ENCODE data around the gene LGALS9. TPM values are rescaled to one million over a fixed set of nuclear protein-coding genes. Genes with fewer than 3 reads are reported as not detected.

Gene LGALS9
- total RNA-seq, 1 experiment from 2014 or later: 3.0 TPM

GRCh38 chr17:27621536-27621935, 9.5 kb upstream of the LGALS9 start:
- Histone ChIP-seq H3K4me1 (no peaks in the 10 kb centered on the region), H3K36me3 (ENCODE audit: control insufficient read depth, insufficient read depth, low read length) (peaks cover 3% of the 10 kb centered on the region; the same call in 1 of the 2 replicates), H3K4me3 (ENCODE audit: low read depth, low read length) (no peak overlapping the region), H3K9me3 (no peaks in the 10 kb centered on the region), H3K27me3 (replicated peaks; ENCODE audit: control insufficient read depth, insufficient read depth, low read length) (no peaks in the 10 kb centered on the region)
- H3K4me3 Mint-ChIP-seq (ENCODE audit: unreplicated experiment): no peak overlapping the region
- H3K27me3 Mint-ChIP-seq (ENCODE audit: insufficient read depth, unreplicated experiment): no peaks in the 10 kb centered on the region
- POLR2A ChIA-PET: no interaction called here
- TF ChIP-seq, protein P1, sequence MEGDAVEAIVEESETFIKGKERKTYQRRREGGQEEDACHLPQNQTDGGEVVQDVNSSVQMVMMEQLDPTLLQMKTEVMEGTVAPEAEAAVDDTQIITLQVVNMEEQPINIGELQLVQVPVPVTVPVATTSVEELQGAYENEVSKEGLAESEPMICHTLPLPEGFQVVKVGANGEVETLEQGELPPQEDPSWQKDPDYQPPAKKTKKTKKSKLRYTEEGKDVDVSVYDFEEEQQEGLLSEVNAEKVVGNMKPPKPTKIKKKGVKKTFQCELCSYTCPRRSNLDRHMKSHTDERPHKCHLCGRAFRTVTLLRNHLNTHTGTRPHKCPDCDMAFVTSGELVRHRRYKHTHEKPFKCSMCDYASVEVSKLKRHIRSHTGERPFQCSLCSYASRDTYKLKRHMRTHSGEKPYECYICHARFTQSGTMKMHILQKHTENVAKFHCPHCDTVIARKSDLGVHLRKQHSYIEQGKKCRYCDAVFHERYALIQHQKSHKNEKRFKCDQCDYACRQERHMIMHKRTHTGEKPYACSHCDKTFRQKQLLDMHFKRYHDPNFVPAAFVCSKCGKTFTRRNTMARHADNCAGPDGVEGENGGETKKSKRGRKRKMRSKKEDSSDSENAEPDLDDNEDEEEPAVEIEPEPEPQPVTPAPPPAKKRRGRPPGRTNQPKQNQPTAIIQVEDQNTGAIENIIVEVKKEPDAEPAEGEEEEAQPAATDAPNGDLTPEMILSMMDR (IDR thresholded peaks at IDR 0.05; ENCODE audit: insufficient read depth in 1 of 2, low read depth in 1 of 2, low read length in 1 of 2, severe bottlenecking in 1 of 2, unreplicated experiment in 1 of 2): no peak
- no peaks in the 10 kb centered on the region for H3K9me3 Mint-ChIP-seq (ENCODE audit: unreplicated experiment)
- H3K36me3 Mint-ChIP-seq (ENCODE audit: insufficient read depth, unreplicated experiment): peaks cover 16% of the 10 kb centered on the region
- H3K4me1 Mint-ChIP-seq (ENCODE audit: low read depth, unreplicated experiment): no peaks in the 10 kb centered on the region
- CTCF ChIA-PET: interaction anchor here (1.2 kb wide), 1 partner anchor 12 kb away, joined by 5 read pairs; no protein-coding TSS in a partner anchor
- H3K27ac Mint-ChIP-seq (ENCODE audit: unreplicated experiment): no peak overlapping the region
- intact Hi-C loops (cut with micrococcal nuclease; ENCODE audit: unreplicated experiment): loop anchor here (10.0 kb wide), 1 partner anchor 407 kb away; no protein-coding TSS in a partner anchor
- DNase-seq: no peak
- no TSS peak for BruUV-seq (replicated peaks)

GRCh38 chr17:27621942-27622559, 8.9 kb upstream of the LGALS9 start:
- Mint-ChIP-seq H3K4me1 (ENCODE audit: low read depth, unreplicated experiment) (no peaks in the 10 kb centered on the region), H3K36me3 (ENCODE audit: insufficient read depth, unreplicated experiment) (peaks cover 12% of the 10 kb centered on the region), H3K9me3 (ENCODE audit: unreplicated experiment) (no peaks in the 10 kb centered on the region), H3K27me3 (ENCODE audit: insufficient read depth, unreplicated experiment) (no peaks in the 10 kb centered on the region), H3K27ac (ENCODE audit: unreplicated experiment) (no peak overlapping the region), H3K4me3 (ENCODE audit: unreplicated experiment) (no peak overlapping the region)
- BruUV-seq (replicated peaks): no TSS peak
- Histone ChIP-seq H3K27me3 (replicated peaks; ENCODE audit: control insufficient read depth, insufficient read depth, low read length) (no peaks in the 10 kb centered on the region), H3K36me3 (ENCODE audit: control insufficient read depth, insufficient read depth, low read length) (peaks cover 3% of the 10 kb centered on the region; the same call in 1 of the 2 replicates), H3K4me3 (ENCODE audit: low read depth, low read length) (no peak overlapping the region), H3K9me3 (no peaks in the 10 kb centered on the region), H3K4me1 (no peaks in the 10 kb centered on the region)
- intact Hi-C loops (cut with micrococcal nuclease; ENCODE audit: unreplicated experiment): loop anchor here (10.0 kb wide), 1 partner anchor 407 kb away; no protein-coding TSS in a partner anchor
- DNase-seq: no peak
- TF ChIP-seq, protein P1 (IDR thresholded peaks at IDR 0.05; ENCODE audit: insufficient read depth in 1 of 2, low read depth in 1 of 2, low read length in 1 of 2, severe bottlenecking in 1 of 2, unreplicated experiment in 1 of 2): no peak
- ChIA-PET CTCF (no interaction called here), POLR2A (no interaction called here)

DNA sequence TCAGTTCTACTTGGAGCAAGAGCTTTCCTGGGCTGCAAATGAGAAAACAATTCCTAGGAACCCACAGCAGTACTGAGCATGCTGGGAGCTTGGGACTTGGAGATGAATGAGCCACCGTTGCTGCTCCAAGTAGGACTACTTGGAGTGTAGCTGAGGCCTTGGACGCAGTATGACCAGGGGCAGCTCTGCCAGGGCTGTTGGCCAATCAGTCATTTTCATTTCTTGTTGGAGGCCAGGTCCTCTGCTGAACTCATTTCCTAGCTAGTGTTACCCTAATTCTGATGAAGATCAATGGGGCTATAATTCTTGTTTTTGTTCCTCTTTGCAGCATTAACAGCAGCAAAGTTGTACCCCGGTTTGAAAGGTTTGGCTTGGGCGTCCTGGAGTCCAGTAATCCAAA, 8.0 kb upstream of the LGALS9 start:
- intact Hi-C loops (cut with micrococcal nuclease; ENCODE audit: unreplicated experiment): loop anchor here (10.0 kb wide), 1 partner anchor 408 kb away; no protein-coding TSS in a partner anchor
- no peaks in the 10 kb centered on the region for H3K27me3 ChIP-seq (replicated peaks; ENCODE audit: control insufficient read depth, insufficient read depth, low read length)
- no peaks in the 10 kb centered on the region for H3K9me3 Mint-ChIP-seq (ENCODE audit: unreplicated experiment)
- H3K36me3 Mint-ChIP-seq (ENCODE audit: insufficient read depth, unreplicated experiment): peaks cover 11% of the 10 kb centered on the region
- H3K4me1 Mint-ChIP-seq (ENCODE audit: low read depth, unreplicated experiment): no peaks in the 10 kb centered on the region
- TF ChIP-seq, protein P1 (IDR thresholded peaks at IDR 0.05; ENCODE audit: insufficient read depth in 1 of 2, low read depth in 1 of 2, low read length in 1 of 2, severe bottlenecking in 1 of 2, unreplicated experiment in 1 of 2): no peak
- ChIA-PET CTCF (interaction anchor here (1.0 kb wide), 1 partner anchor 23 kb away, joined by 3 read pairs; no protein-coding TSS in a partner anchor), POLR2A (no interaction called here)
- H3K9me3 ChIP-seq: no peaks in the 10 kb centered on the region
- BruUV-seq (replicated peaks): no TSS peak
- DNase-seq: no peak
- no peaks in the 10 kb centered on the region for H3K27me3 Mint-ChIP-seq (ENCODE audit: insufficient read depth, unreplicated experiment)
- H3K36me3 ChIP-seq (ENCODE audit: control insufficient read depth, insufficient read depth, low read length): peaks cover 1% of the 10 kb centered on the region; the same call in 1 of the 2 replicates
- H3K4me1 ChIP-seq: no peaks in the 10 kb centered on the region
- no peak overlapping the region for H3K4me3 Mint-ChIP-seq (ENCODE audit: unreplicated experiment)
- H3K27ac Mint-ChIP-seq (ENCODE audit: unreplicated experiment): no peak overlapping the region
- H3K4me3 ChIP-seq (ENCODE audit: low read depth, low read length): no peak overlapping the region

Measured in Caco-2 (cell line).